Activated CD8-positive, alpha-beta T cell treated with anti-CD3 and anti-CD28 coated beads, Interleukin-2, amount 10 ng/mL, durations not matched to agents 7 days and 5 days (primary cell): ENCODE measurements around the gene BTNL3. TPM values are rescaled to one million over a fixed set of nuclear protein-coding genes. Genes with fewer than 3 reads are reported as not detected.
"Not testable (repeated sequence)": the region's sequence is repeated elsewhere in the genome, so short reads cannot be mapped to it uniquely, and the experiment has no call there.

Experiments
- ATAC-seq: fragments of 150-1000 bp; cut with Tn5 transposase; one replicate; pipeline ENCODE4 v1.10.0; 2021; ENCODE audit warnings: moderate library complexity
- CTCF ChIA-PET: fragments of 350-600 bp; sonication (Branson Sonifier 250); formaldehyde crosslinking; loops from one replicate; lab custom pipeline; 2021; ENCODE audit warnings: antibody characterized with exemption; lab: Charles Lee
- POLR2A ChIA-PET: fragments of 350-600 bp; sonication (Branson Sonifier 250); formaldehyde crosslinking; loops from one replicate; lab custom pipeline; 2021; ENCODE audit warnings: antibody characterized with exemption; lab: Charles Lee
- DNase-seq: peaks from one replicate; pipeline ENCODE4 v3.0.0-alpha.2; 2020
- H3K27ac Mint-ChIP-seq: one replicate; pipeline ENCODE4 v1.8.0; 2021; ENCODE audit warnings: mild to moderate bottlenecking, mixed read lengths
- H3K27me3 Mint-ChIP-seq: one replicate; pipeline ENCODE4 v1.8.0; 2021; ENCODE audit warnings: low read depth, mixed read lengths
- H3K36me3 Mint-ChIP-seq: one replicate; pipeline ENCODE4 v1.8.0; 2021; ENCODE audit warnings: low read depth, mixed read lengths
- H3K4me1 Mint-ChIP-seq: one replicate; pipeline ENCODE4 v1.8.0; 2021; ENCODE audit warnings: low read depth, mixed read lengths
- H3K4me3 Mint-ChIP-seq: one replicate; pipeline ENCODE4 v1.8.0; 2021; ENCODE audit warnings: mild to moderate bottlenecking, mixed read lengths
- H3K9me3 Mint-ChIP-seq: one replicate; pipeline ENCODE4 v1.8.0; 2022; ENCODE audit warnings: mixed read lengths; ENCODE audit not compliant: insufficient read depth
- total RNA-seq, 2 experiments: library from RNA; stranded (reverse); gene quantifications; one replicate each; pipeline ENCODE4 v1.2.3, GENCODE V29; 2021

BTNL3 gene
- total RNA-seq, 2 experiments from 2014 or later = not detected

DNA sequence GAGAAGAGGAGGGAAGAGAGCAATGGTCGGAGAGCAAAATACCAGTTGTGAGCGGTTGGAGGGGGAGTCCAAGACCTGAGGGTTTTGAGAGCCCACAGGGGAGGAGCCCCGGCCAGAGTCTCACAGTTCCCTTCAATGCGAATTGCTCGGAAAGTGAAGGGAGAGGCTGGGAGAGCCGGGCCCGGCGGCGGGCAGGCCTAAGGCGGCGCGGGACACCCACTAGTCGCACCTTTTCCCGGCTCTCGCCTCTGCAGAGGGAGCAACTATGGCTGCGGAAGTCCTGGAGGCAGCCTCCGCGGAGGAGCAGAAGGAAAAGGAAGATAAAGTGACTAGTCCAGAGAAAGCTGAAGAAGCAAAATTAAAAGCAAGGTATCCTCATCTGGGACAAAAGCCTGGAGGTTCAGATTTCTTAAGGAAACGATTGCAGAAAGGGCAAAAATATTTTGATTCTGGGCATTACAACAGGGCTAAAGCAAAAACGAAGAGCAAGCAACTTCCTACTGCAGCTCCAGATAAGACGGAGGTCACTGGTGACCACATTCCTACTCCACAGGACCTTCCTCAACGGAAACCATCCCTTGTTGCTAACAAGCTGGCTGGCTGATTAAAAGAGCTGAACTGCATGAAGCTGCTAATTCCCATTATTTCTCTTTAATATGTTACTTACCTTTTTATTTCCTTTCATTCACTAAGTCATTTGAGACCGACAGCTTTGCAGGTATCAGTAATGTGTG, 6.5 kb upstream of the BTNL3 start:
- H3K4me1 Mint-ChIP-seq = no peaks in the 10 kb centered on the region
- no peak for DNase-seq
- H3K4me3 Mint-ChIP-seq = no peak overlapping the region
- H3K27ac Mint-ChIP-seq = no peak overlapping the region
- no peak for ATAC-seq
- CTCF ChIA-PET = no interaction called here
- POLR2A ChIA-PET = no interaction called here
- no peaks in the 10 kb centered on the region for H3K9me3 Mint-ChIP-seq
- H3K27me3 Mint-ChIP-seq = peaks cover 3% of the 10 kb centered on the region
- H3K36me3 Mint-ChIP-seq = no peaks in the 10 kb centered on the region

DNA sequence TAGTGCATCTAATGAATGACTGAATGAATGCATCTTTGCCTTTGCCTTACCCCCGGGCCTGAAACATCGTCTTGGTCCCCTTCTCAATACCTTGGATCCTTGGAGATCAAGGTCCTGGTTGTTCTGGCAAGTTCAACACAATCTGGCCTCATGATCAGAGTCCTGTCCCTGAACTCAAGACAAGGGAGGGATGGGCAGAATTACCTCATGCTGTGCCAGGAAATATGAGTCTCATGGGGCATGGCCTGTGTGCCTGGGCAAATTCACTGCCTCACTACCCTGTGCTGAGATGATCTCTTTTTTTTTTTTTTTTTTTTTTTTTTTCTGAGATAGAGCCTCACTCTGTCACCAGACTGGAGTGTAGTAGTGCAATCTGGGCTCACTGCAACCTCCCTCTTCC, 630 bp upstream of the BTNL3 start:
- ATAC-seq (no peak), DNase-seq (no peak)
- Mint-ChIP-seq H3K9me3 (no peaks in the 10 kb centered on the region), H3K36me3 (no peaks in the 10 kb centered on the region), H3K27me3 (peaks cover 3% of the 10 kb centered on the region), H3K4me3 (no peak overlapping the region), H3K4me1 (no peaks in the 10 kb centered on the region), H3K27ac (no peak overlapping the region)
- POLR2A ChIA-PET = no interaction called here
- CTCF ChIA-PET = no interaction called here

DNA sequence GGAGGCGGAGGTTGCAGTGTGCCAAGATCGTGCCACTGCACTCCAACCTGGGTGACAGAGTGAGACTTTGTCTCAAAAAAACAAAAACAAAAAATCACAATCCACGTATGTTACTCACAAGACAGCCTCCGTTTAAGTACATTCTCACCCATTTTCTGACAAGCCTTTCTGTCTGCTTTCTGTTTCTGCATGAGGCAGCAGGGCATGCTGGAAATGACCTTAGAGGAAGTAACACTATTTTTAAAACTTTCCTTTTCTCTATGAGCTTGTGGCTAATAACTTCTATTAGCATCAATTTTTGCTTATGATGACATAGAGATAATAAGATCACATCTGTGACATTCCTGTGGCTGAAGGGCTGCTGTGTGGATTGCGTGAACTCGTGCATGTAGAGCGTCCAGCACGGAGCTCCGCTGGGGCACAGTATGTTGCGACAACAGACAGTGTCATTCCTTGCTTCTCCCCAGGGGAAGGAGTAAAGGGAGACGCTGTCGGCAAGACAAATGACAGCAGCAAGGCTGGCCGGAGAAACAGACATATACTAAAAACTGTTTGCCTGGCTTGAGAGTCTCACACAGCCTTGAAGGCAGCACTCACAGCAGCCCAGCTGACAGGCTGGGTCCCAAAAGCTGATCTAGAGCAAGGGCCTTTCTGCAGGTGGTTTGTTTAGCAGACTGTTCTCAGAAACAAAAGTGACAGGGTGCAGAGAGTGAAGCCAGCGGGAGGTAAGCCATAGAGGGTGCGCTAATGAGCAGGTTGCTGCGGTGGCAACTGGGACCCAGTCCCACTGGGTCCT, 1.6 kb downstream of the BTNL3 start:
- ATAC-seq = no peak
- no peak overlapping the region for H3K27ac Mint-ChIP-seq
- no peaks in the 10 kb centered on the region for H3K9me3 Mint-ChIP-seq
- CTCF ChIA-PET = no interaction called here
- no peak for DNase-seq
- POLR2A ChIA-PET = no interaction called here
- H3K27me3 Mint-ChIP-seq = peaks cover 3% of the 10 kb centered on the region
- no peak overlapping the region for H3K4me3 Mint-ChIP-seq
- no peaks in the 10 kb centered on the region for H3K4me1 Mint-ChIP-seq
- H3K36me3 Mint-ChIP-seq = no peaks in the 10 kb centered on the region

DNA sequence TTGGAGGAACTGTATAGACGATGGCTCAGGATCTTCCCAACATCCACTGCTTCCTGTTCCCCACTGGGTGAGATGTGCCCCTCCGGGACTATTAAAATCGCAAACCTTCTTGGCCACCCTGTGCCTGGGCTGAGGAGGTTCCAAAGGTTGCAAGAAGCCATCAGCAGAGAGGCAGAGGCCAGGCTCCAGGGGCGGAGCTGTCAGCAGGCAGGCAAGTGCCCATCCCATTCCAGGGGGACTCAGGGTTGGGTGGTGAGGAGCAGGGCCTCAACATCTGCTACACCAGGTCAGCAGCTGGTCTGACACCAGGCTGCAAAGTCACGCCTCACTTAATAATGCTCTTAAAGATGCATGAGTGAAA, 2.2 kb downstream of the BTNL3 start:
- Mint-ChIP-seq H3K36me3 (no peaks in the 10 kb centered on the region), H3K9me3 (no peaks in the 10 kb centered on the region), H3K27me3 (peaks cover 3% of the 10 kb centered on the region), H3K4me1 (no peaks in the 10 kb centered on the region), H3K27ac (no peak overlapping the region), H3K4me3 (no peak overlapping the region)
- no peak for DNase-seq
- ATAC-seq = no peak
- CTCF ChIA-PET = no interaction called here
- POLR2A ChIA-PET = no interaction called here

DNA sequence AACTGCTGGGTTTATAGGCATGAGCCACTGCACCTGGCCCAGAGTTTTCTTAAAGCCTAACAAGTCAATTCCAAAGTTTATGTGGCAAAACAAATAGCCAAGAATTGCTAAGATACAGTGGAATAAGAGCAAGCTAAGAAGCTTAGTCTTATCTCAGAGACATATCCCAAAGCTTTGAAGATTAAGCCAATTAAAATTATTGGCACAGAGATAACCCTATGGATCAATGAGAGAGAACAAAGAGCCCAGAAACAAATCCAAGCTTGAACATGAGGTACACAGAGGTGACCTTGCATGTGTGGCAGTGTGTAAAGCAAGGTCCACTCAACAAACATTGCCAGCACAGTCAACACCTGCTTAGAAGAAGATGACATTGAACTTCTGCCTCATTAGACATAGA, 13.3 kb downstream of the BTNL3 start:
- Mint-ChIP-seq H3K9me3 (no peaks in the 10 kb centered on the region), H3K36me3 (no peaks in the 10 kb centered on the region)
- POLR2A ChIA-PET = no interaction called here

DNA sequence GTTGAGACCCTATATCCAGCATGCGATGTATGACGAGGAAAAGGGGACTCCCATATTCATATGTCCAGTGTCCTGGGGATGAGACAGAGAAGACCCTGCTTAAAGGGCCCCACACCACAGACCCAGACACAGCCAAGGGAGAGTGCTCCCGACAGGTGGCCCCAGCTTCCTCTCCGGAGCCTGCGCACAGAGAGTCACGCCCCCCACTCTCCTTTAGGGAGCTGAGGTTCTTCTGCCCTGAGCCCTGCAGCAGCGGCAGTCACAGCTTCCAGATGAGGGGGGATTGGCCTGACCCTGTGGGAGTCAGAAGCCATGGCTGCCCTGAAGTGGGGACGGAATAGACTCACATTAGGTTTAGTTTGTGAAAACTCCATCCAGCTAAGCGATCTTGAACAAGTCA, 17.1 kb downstream of the BTNL3 start:
- CTCF ChIA-PET = no interaction called here
- ATAC-seq (no peak), DNase-seq (no peak)
- H3K27ac Mint-ChIP-seq = no peak overlapping the region
- POLR2A ChIA-PET = no interaction called here
- no peak overlapping the region for H3K4me3 Mint-ChIP-seq
- H3K36me3 Mint-ChIP-seq = no peaks in the 10 kb centered on the region
- peaks cover 2% of the 10 kb centered on the region for H3K27me3 Mint-ChIP-seq
- H3K4me1 Mint-ChIP-seq = no peaks in the 10 kb centered on the region
- no peaks in the 10 kb centered on the region for H3K9me3 Mint-ChIP-seq

More for the DNA sequence above, 13.3 kb downstream of the BTNL3 start:
- ATAC-seq = no peak
- CTCF ChIA-PET = no interaction called here
- Mint-ChIP-seq H3K27me3 (peaks cover 3% of the 10 kb centered on the region), H3K4me3 (no peak overlapping the region), H3K4me1 (no peaks in the 10 kb centered on the region), H3K27ac (no peak overlapping the region)
- DNase-seq = no peak

DNA sequence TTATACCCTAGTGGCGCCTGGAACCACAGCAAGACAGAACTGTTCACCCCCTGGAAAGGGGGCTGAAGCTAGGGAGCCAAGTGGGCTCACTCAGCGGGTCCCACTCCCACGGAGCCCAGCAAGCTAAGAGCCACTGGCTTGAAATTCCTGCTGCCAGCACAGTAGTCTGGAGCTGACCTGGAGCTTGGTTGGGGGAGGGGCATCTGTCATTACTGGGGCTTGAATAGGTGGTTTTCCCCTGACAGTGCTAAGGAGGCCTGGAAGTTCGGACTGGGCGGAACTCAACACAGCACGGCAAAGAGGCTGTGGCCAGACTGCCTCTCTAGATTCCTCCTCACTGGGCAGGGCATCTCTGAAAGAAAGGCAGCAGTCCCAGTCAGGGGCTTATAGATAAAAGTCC, 19.5 kb downstream of the BTNL3 start:
- DNase-seq (no peak), ATAC-seq (no peak)
- H3K4me1 Mint-ChIP-seq = no peaks in the 10 kb centered on the region
- H3K9me3 Mint-ChIP-seq = no peaks in the 10 kb centered on the region
- H3K27ac Mint-ChIP-seq = no peak overlapping the region
- no peak overlapping the region for H3K4me3 Mint-ChIP-seq
- ChIA-PET CTCF (no interaction called here), POLR2A (no interaction called here)
- H3K27me3 Mint-ChIP-seq = peaks cover 13% of the 10 kb centered on the region
- no peaks in the 10 kb centered on the region for H3K36me3 Mint-ChIP-seq

DNA sequence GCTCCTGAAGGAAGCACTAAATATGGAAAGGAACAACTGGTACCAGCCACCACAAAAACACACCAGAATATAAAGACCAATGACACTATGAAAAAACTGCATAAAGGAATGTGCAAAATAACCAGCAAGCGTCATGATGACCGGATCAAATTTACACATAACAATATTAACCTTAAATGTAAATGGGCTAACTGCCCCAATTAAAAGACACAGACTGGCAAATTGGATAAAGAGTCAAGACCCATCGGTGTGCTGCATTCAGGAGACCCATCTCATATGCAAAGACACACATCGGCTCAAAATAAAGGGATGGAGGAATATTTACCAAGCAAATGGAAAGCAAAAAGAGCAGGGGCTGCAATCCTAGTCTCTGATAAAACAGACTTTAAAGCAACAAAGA, 21.4 kb downstream of the BTNL3 start:
- H3K36me3 Mint-ChIP-seq, ATAC-seq, DNase-seq, POLR2A ChIA-PET, H3K27ac Mint-ChIP-seq, H3K4me1 Mint-ChIP-seq, H3K9me3 Mint-ChIP-seq, CTCF ChIA-PET, H3K4me3 Mint-ChIP-seq: not testable (repeated sequence)
- peaks cover 17% of the 10 kb centered on the region for H3K27me3 Mint-ChIP-seq

DNA sequence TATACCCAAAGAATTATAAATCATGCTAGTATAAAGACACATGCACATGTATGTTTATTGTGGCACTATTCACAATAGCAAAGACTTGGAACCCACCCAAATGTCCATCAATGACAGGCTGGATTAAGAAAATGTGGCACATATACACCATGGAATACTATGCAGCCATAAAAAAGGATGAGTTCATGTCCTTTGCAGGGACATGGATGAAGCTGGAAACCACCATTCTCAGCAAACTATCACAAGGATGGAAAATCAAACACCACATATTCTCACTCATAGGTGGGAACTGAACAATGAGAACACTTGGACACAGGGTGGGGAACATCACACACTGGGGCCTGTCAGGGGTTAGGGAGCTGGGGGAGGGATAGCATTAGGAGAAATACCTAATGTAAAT, 26.0 kb downstream of the BTNL3 start:
- H3K4me3 Mint-ChIP-seq, H3K9me3 Mint-ChIP-seq, H3K4me1 Mint-ChIP-seq, DNase-seq, ATAC-seq, CTCF ChIA-PET, H3K27ac Mint-ChIP-seq, POLR2A ChIA-PET, H3K36me3 Mint-ChIP-seq: not testable (repeated sequence)
- peaks cover 20% of the 10 kb centered on the region for H3K27me3 Mint-ChIP-seq

DNA sequence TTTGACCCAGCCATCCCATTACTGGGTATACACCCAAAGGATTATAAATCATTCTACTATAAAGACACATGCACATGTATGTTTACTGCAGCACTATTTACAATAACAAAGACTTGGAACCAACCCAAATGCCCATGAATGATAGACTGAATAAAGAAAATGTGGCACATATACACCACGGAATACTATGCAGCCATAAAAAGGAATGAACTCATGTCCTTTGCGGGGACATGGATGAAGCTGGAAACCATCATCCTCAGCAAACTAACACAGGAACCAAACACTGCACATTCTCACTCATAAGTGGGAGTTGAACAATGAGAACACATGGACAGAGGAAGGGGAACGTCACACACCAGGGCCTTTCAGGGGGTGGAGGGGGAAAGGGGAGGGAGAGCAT, 28.8 kb downstream of the BTNL3 start:
- not testable (repeated sequence) for H3K36me3 Mint-ChIP-seq

DNA sequence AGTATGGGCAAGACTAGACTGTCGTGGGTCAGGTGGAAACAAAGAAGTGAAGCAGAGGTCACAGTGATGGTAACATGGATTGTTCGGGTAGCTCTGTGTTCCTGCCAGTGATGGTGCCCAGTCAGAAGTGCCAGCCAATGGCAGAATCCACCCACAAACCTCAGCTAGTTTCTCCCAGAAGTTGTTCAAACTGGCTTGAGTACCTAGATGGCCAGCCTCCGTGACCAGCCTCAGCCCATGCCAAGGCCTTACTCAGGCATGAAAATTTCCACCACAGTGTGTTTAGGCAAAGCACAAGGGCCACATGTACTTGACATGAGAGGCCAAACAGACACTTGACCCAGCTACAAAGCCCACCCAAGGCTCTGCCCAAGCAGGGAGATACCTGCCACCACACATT, 32.0 kb downstream of the BTNL3 start:
- DNase-seq = no peak
- no peak overlapping the region for H3K27ac Mint-ChIP-seq
- ChIA-PET CTCF (no interaction called here), POLR2A (no interaction called here)
- peaks cover 5% of the 10 kb centered on the region for H3K27me3 Mint-ChIP-seq
- peaks cover 4% of the 10 kb centered on the region for H3K9me3 Mint-ChIP-seq
- no peak overlapping the region for H3K4me3 Mint-ChIP-seq
- no peaks in the 10 kb centered on the region for H3K36me3 Mint-ChIP-seq
- no peaks in the 10 kb centered on the region for H3K4me1 Mint-ChIP-seq
- no peak for ATAC-seq

More for the DNA sequence above, 28.8 kb downstream of the BTNL3 start:
- CTCF ChIA-PET, POLR2A ChIA-PET, H3K4me3 Mint-ChIP-seq, H3K9me3 Mint-ChIP-seq, H3K27ac Mint-ChIP-seq, H3K4me1 Mint-ChIP-seq, ATAC-seq, DNase-seq: not testable (repeated sequence)
- H3K27me3 Mint-ChIP-seq = peaks cover 15% of the 10 kb centered on the region

DNA sequence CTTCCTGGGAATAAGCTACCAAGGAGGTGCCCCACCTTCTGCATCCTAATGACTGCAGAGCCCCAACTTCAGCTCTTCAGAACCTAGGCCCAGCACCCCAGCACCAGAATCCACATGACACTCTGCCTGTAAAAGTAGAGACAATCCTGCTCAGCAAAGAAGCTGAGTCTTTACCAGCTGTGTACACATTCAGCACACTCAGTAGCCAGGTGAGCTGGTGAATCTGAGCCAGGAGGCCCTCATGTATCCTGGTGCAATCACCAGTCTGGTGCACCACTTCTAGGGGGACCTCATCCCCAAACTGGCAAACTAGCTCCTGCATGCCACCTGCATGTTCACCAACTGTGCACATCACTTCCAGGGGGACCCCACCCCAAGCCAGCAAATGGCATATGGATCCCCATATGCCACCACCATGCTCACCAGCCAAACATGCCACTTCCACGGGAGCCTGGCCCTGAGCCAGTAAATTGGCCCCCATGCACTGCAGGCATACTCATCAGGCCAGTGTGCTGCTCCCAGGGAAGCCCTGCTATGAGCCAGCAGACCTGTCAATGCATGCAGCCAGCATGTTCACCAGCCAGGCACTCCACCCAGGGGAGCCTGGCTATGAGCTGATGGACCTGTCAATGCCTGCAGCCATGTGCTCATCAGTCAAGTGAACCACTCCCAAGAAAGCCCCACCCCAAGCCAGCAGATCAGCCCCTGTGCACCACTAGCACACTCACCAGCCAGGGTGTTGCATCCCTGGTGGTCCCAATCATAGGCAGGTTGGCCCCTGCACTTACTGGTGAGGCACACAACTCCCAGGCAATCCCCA, 35.8 kb downstream of the BTNL3 start:
- Mint-ChIP-seq H3K27me3 (no peaks in the 10 kb centered on the region), H3K36me3 (no peaks in the 10 kb centered on the region), H3K27ac (no peak overlapping the region), H3K4me1 (no peaks in the 10 kb centered on the region), H3K4me3 (no peak overlapping the region), H3K9me3 (peaks cover 4% of the 10 kb centered on the region)
- ChIA-PET CTCF (no interaction called here), POLR2A (interaction anchor here (0.6 kb wide), 1 partner anchor 141 kb away, joined by 3 read pairs; no protein-coding TSS in a partner anchor)
- ATAC-seq = no peak
- DNase-seq = no peak
